PC-3 (cell line): ENCODE measurements around the gene PLEKHA5.

ENCODE experiments used
- CTCF ChIP-seq: fragments of 300-600 bp; sonication (generic); conservative IDR thresholded peaks from 2 replicates; pipeline ENCODE4 v1.5.1; 2017; ENCODE audit warnings: antibody characterized with exemption, low read depth, mild to moderate bottlenecking, low read length
- EZH2 ChIP-seq: fragments of 300-600 bp; sonication (generic); IDR thresholded peaks from one replicate; pipeline ENCODE4 v1.6.1; 2017; ENCODE audit warnings: antibody characterized with exemption, mild to moderate bottlenecking, low read length; ENCODE audit not compliant: unreplicated experiment
- EZH2phosphoT487 ChIP-seq: fragments of 300-600 bp; sonication (generic); IDR thresholded peaks from 2 replicates; pipeline ENCODE4 v1.6.1; 2018; ENCODE audit warnings: mild to moderate bottlenecking, antibody characterized with exemption, low read length, borderline replicate concordance

GRCh38 chr12:19088606-19089005, 40.9 kb upstream of the PLEKHA5 start:
- no peak for TF ChIP-seq CTCF
- no peak for TF ChIP-seq EZH2phosphoT487
- no peak for TF ChIP-seq EZH2
